Measurements from ENCODE around the gene TLR2. TPM values are rescaled to one million over a fixed set of nuclear protein-coding genes. Genes with fewer than 3 reads are reported as not detected.

The TLR2 gene
- total RNA-seq (2014; rRNA removed; shearing (Covaris generic)) = not detected in 2 replicates

- in situ Hi-C loops (cut with HindIII; ENCODE audit: low sequenced_read_pairs) = no loop called here
Observed at GRCh38 chr4:153684182-153684970, at the start of gene TLR2. TSS of gene TLR2 (plus strand) at chr4:153684280. CDS start at chr4:153702908, 18,628 bp downstream.

DNA sequence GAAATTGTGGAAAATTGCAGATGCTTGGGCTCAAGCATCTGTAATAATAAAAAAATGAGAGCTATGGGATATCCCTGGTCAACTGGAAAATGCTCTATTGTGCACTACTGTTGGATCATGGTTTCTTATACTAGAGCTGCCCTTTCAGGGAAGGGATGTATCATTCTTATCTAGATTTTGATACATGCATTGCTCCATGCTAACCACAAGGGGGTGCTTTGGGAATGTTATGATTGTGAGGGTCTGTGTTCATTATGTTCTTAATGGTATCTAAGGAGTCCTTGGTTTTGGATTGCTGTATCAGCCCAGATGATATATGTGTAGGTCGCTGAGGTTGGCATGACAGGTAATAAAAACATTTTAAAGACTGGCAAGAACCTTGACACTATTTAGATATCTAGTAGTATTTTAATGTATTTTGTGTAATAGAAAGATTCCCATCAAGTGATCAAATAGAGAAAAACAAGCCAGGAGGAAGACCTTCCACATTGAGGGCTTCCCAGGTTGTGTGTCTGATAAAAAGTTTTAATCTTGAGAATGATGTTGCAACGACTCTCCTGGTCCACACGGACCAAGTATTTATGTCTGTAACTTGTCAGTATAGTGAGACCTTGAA lies 49.2 kb upstream of the TLR2 start:
- DNase-seq (ENCODE audit: low spot score) = peak; percentile 8
- in situ Hi-C loops (cut with HindIII; ENCODE audit: low sequenced_read_pairs) = no loop called here

More at GRCh38 chr4:153684182-153684970, at the start of gene TLR2:
- no peak for DNase-seq (ENCODE audit: low spot score)

DNA sequence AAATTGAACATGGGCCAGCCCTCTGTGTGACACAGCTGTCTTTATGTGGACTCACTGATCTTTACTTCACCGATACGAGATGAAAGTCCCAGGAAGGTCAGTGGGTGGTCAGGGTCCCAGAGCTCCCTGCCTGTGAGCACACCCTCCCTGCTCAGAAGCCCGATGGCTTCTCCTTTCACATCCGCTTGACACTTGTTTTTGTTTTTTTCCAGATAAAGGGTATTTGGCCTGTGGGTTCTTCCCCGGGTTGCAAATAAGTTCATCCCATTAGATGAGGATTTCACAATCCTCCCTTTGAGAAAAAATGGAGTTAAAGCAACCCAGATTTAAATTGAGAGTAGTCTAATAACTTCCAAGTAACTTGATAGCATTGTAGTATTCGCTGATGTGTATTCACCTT lies 48.2 kb upstream of the TLR2 start:
- in situ Hi-C loops (cut with HindIII; ENCODE audit: low sequenced_read_pairs) = no loop called here
- DNase-seq (ENCODE audit: low spot score) = no peak

GRCh38 chr4:153637201-153637600 lies 46.9 kb upstream of the TLR2 start:
- in situ Hi-C loops (cut with HindIII; ENCODE audit: low sequenced_read_pairs) = no loop called here
- DNase-seq (ENCODE audit: low spot score) = no peak

DNA sequence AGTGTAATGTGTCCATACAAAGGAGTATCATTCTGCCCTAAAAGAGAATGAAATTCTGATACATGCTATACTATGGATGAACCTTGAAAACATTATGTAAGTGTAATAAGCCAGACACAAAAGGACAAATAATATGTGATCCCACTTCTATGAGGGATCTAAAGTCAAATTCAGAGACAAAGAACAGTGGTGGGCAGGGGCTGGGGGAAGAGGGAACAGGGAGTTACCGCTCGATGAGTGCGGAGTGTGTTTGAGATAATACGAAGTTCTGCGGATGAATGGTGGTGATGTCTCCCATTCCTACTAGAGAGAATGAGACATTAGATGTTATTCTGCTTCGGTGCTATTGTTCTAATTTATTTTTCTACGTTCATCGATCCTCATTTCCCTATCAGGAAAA lies 46.1 kb upstream of the TLR2 start:
- in situ Hi-C loops (cut with HindIII; ENCODE audit: low sequenced_read_pairs) = no loop called here
- no peak for DNase-seq (ENCODE audit: low spot score)

DNA sequence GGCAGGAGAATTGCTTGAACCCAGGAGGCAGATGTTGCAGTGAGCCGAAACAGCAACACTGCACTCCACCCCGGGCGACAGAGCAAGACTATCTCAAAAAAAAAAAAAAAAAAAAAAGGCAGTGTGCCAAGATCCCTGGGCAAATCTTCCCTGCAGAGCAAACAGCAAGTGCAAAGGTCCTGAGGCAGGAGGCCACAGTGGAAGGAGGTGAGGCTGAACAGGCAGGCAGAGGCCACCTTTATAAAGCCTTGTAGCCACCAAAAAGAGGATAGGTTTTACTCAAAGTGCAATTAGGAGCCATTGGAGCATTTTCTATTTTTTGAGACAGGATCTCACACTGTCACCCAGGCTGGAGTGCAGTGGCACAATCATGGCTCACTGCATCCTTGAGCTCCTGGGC lies 45.1 kb upstream of the TLR2 start:
- no peak for DNase-seq (ENCODE audit: low spot score)
- in situ Hi-C loops (cut with HindIII; ENCODE audit: low sequenced_read_pairs) = no loop called here

- in situ Hi-C loops (cut with HindIII; ENCODE audit: low sequenced_read_pairs) = loop anchor here (10.0 kb wide), 1 partner anchor 385 kb away; no protein-coding TSS in a partner anchor
Observed at GRCh38 chr4:153639833-153640802, 44.0 kb upstream of the TLR2 start.

GRCh38 chr4:153641532-153641931 lies 42.5 kb upstream of the TLR2 start:
- in situ Hi-C loops (cut with HindIII; ENCODE audit: low sequenced_read_pairs) = loop anchor here (10.0 kb wide), 1 partner anchor 387 kb away; no protein-coding TSS in a partner anchor
- DNase-seq (ENCODE audit: low spot score) = no peak

More at GRCh38 chr4:153639833-153640802, 44.0 kb upstream of the TLR2 start:
- DNase-seq (ENCODE audit: low spot score) = no peak

GRCh38 chr4:153643406-153644383 lies 40.4 kb upstream of the TLR2 start:
- DNase-seq (ENCODE audit: low spot score) = peak; percentile 10
- in situ Hi-C loops (cut with HindIII; ENCODE audit: low sequenced_read_pairs) = loop anchor here (10.0 kb wide), 1 partner anchor 389 kb away; no protein-coding TSS in a partner anchor

- in situ Hi-C loops (cut with HindIII; ENCODE audit: low sequenced_read_pairs) = loop anchor here (10.0 kb wide), 1 partner anchor 390 kb away; no protein-coding TSS in a partner anchor
- no peak for DNase-seq (ENCODE audit: low spot score)
Observed at GRCh38 chr4:153645183-153645582, 38.9 kb upstream of the TLR2 start.

- no peak for DNase-seq (ENCODE audit: low spot score)
- in situ Hi-C loops (cut with HindIII; ENCODE audit: low sequenced_read_pairs) = loop anchor here (10.0 kb wide), 1 partner anchor 391 kb away; no protein-coding TSS in a partner anchor
Observed at GRCh38 chr4:153646261-153646660, 37.8 kb upstream of the TLR2 start.

DNA sequence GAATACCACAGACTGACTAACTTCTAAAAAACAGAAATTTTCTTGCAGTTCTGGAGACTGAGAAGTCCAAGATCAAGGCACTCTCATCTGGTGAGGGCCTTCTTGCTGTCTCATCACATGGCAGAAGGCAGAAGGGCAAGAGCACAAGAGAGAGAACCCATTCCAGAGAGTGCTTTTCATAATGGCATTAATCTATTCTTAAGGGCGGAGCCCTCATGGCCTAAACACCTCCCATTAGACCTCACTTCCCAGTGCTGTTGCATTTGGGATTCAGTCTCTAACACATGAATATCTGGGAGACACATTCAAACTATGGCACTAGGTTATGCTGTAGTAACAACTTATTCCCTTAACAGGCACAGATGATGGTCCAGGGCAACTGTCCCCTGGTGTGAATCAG lies 37.1 kb upstream of the TLR2 start:
- no peak for DNase-seq (ENCODE audit: low spot score)
- in situ Hi-C loops (cut with HindIII; ENCODE audit: low sequenced_read_pairs) = loop anchor here (10.0 kb wide), 1 partner anchor 392 kb away; no protein-coding TSS in a partner anchor

- DNase-seq (ENCODE audit: low spot score) = no peak
- in situ Hi-C loops (cut with HindIII; ENCODE audit: low sequenced_read_pairs) = loop anchor here (10.0 kb wide), 1 partner anchor 393 kb away; no protein-coding TSS in a partner anchor
Observed at GRCh38 chr4:153647975-153648374, 36.1 kb upstream of the TLR2 start.

GRCh38 chr4:153649572-153649991 lies 34.5 kb upstream of the TLR2 start:
- DNase-seq (ENCODE audit: low spot score) = peak; percentile 23
- in situ Hi-C loops (cut with HindIII; ENCODE audit: low sequenced_read_pairs) = loop anchor here (10.0 kb wide), 1 partner anchor 395 kb away; no protein-coding TSS in a partner anchor

- in situ Hi-C loops (cut with HindIII; ENCODE audit: low sequenced_read_pairs) = no loop called here
Observed at GRCh38 chr4:153651116-153651515, 33.0 kb upstream of the TLR2 start.

DNA sequence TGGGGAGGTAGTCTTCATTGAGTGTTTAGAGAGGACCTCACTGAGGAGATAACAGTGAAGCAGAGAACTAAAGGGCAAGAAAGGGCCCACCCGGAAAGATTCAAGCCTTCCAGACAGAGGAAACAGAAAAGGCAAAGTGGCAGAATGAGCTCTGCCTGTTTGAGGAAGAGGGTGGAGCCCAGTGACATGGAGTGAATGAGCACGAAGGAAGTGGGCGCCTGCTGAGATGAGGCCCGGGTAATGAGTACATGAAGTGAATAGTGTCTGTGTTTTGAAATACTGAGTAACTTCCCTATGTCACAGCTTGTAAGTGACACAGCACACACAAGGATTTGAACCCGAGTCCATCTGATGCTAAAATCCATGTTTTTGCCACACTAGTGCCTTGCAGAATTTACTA lies 32.5 kb upstream of the TLR2 start:
- in situ Hi-C loops (cut with HindIII; ENCODE audit: low sequenced_read_pairs) = no loop called here
- DNase-seq (ENCODE audit: low spot score) = no peak

More at GRCh38 chr4:153651116-153651515, 33.0 kb upstream of the TLR2 start:
- peak; percentile 28 for DNase-seq (ENCODE audit: low spot score)

- in situ Hi-C loops (cut with HindIII; ENCODE audit: low sequenced_read_pairs) = no loop called here
Observed at GRCh38 chr4:153652051-153652784, 31.9 kb upstream of the TLR2 start.

More at GRCh38 chr4:153652051-153652784, 31.9 kb upstream of the TLR2 start:
- no peak for DNase-seq (ENCODE audit: low spot score)
